Stimulated activated CD4-positive, alpha-beta T cell treated with anti-CD3 and anti-CD28 coated beads, Interleukin-12 subunit alpha, Interleukin-12 subunit beta, amount 100 ng/mL, for 4 hours (primary cell): Measurements from ENCODE around the gene CCDC9B.

Experiments used
- DNase-seq: peaks from one replicate; pipeline ENCODE4 v3.0.0-alpha.2; 2020

CCDC9B gene

DNA sequence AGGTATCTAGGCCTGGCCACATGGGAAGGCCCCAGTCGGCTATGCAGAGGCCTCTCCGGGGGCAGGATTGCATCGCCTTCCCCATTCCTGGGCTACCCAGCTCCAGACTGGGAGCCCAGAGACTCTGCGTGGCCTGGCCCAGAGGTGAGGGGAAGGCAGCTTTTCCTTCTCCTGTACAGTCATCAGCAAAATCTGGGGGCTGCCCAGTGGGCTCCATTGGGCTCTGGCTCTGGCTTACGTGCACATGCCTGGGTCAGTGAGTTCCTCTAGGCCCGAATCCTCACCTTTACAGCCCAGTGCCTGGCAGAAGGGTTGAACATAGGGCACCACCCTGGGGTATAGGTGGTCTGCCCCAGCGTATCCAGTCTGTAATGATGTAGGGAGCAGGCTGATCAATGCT, 53.9 kb downstream of the CCDC9B start:
- DNase-seq, result no peak

DNA sequence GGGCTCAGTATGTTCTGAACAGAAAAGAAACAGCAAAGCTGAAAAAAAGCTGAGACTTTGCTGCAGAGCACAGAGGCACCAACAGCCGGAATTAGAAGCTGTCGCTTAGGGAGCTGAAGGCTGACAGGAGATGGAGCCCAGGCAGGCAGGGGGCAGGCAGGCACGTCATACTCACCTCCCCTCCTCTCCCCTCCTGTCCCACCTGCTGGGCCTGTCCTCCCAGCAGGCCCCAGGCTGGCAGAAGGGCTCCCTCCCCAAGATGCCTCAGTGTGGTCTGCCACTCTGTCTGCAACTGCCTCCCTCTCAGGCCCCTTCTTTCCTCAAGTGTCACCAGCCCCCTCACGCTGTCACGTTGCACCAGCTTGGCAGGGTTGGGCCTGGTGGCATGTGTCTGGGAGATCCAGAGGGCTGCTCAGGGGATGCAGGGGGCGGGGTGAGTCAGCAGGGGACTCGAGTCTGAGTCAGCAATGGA, 54.6 kb downstream of the CCDC9B start:
- DNase-seq, result no peak

DNA sequence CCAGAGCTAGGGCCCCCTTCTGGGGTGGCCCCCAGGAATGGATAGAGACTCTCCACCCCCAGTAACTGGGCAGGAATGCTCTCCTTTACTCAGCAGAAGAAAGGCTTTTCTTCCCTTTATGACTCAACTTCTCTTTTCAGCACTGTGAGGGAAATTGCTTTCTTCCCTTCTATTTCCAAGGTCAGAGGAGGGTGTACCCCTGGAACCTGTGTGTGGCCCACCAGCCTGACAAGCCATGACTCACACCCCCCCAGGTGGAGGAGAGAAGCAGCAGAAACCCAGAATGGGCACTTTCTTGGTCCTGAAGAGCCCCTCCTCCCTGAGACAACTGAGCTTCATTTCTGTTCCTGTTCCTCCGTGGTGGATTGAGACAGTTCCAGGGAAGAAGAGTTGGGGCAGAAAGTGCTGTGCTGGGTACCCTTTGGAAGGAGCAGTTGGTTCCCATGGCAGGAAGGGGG, 55.2 kb downstream of the CCDC9B start:
- no peak for DNase-seq

DNA sequence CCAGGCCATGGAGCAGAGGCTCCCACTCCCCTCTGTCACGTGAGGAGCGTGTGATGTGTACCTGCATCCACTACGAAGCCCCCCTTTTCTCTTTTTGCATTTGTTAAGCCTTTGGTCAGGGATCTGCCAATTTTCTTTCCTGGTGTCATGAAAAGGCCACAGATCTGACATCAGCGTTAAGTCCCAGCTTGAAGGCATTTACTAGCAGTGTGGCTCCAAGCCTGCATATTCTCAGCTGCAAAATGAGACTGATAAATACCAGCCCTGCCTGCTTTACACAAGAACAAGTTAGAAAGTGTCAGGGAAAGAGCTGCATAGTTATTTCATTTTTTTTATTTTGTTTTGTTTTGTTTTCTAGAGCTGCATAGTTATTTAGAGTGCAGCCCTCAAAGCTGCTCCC, 55.6 kb downstream of the CCDC9B start:
- DNase-seq, result no peak

DNA sequence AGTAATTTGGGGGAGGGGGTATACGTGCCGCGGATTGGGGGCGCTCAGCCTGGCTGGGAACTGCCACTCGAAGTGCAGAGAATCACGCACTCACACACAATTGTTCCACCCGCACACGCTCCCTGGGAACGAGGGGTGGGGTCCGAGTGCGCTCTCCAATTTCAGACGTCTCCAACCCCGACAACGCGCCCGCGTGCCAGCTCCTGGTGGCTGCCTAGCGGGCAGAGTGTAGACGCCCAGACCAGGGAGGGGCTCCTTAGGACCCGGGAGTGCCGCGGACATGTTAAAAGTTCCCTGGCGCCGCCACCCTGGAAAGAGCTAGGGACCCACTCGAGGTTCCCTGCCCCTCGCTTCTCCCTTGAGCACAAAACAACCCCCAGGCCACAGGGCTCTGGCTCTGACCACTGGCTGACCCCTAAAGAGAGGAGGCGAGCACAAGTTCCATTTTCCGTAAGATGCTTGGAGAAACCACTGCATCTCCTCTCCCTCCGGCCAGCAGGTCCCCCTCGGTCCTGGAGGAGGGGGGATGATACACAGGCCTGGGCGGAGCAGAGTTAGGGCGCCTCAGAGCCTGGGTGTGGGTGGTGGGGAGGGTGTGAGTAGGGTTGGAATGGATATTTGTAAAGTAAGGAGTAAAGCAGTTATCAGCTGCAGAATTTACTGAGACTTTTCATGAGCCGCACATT, 57.0 kb downstream of the CCDC9B start:
- DNase-seq, result no peak

DNA sequence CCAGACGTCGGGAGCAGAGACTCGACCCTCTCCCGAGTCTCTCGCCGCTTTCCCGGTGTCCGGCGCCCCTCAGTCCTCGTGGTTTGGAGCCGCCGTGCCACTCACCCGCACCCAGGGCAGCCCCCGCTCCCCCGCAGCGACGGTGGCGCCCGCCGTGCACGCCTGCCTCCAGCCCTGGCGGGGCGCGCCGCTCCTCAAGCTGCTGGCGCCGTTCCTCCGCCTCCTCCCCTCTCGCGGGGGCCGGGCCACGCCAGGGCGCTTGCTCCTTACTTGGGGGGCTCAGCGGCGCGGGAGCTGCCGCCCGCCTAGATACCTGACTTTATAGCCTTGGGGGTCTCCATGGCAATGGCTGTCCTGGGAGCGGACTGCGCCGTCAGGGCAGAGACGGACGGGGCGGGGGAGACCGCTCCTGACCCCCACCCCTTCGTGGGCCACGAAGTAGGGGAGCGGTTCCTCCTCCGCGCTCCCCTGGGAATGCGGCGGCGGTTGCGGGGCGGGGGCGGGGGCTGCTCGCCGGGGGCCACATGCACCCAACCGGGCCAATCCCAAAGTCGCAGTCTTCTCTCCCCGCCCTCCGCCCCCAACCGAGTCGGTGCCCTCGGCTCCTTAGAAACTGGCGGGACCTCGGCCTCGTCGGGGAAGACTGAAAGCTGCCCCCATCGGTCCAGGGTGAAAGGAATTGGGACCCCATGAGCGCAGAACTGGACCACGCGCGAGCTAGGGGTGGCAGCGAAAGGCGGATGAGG, 57.7 kb downstream of the CCDC9B start, which contains the start of gene ANKRD63:
ANKRD63 (minus strand) TSS at position 196 of the 746 bp plus-strand sequence. CDS start 478 bp downstream, outside the sequence.
- DNase-seq, result peak; percentile 42

DNA sequence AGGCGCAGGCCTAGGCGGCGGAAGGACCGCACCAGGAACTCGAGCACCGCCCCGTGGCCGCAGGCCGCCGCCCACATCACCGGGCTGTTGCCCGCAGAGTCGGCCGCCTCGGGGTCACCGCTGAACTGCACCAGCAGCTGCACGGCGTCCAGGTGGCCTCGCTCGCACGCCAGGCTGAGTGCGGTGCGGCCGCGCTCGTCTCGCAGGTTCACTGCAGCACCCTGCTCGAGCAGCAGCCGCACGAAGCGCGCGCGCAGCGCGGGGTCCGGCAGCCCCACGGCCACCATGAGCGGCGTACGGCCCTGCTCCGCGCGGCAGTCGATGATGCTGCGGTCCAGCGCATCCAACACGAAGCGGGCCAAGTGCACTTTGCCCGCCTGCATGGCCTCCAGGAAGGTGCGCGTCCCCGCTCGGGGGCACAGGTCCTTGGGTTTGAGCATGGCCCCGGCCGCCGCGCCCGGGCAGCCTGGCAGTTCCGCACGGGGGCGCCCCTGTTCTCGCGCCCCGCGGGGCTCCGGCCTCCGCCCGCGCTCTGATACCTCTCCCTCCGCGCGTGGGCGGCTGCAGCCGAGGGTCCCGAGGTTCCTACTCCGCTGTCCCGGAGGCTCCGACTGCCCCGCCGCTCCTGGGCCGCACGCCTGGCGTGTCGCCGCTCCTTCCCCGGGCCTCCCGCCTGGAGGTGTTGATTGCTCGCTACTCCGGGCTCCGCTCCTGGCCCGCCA, 58.4 kb downstream of the CCDC9B start:
- peak; percentile 52 for DNase-seq

DNA sequence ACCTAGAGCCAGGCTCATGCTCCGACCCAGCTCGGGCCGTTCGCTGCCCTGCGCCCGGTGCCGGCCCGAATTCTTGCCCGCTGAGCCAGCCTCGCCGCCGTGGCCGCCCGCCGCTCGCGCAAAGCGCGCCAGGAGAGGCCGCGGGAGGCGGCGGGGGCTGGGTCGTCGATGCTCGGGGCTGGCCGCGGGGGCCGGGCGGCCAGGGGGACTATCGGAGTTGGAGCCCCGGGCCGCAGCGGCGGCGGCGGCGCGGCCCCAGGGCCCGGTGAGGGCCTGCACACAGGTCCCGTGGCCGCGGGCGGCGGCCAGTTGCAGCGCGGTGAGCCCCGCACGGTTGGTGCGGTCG, 59.0 kb downstream of the CCDC9B start:
- no peak for DNase-seq
